Stimulated activated CD4-positive, alpha-beta T cell treated with anti-CD3 and anti-CD28 coated beads, Interleukin-15, amount 100 ng/mL, for 48 hours (primary cell): ENCODE data around the gene C7orf33.
"Not testable (repeated sequence)": the region's sequence is repeated elsewhere in the genome, so short reads cannot be mapped to it uniquely, and the experiment has no call there.

Experiments
- DNase-seq, 2 donors: peaks; one replicate each; pipeline ENCODE4 v3.0.0-alpha.2; 2020; ENCODE audit warnings: low read depth in 2 of 2

Gene C7orf33

GRCh38 chr7:148580446-148580845 is 10.1 kb upstream of the C7orf33 start:
- no peak for DNase-seq

- no peak for DNase-seq
Measured at GRCh38 chr7:148581624-148582023, 8.9 kb upstream of the C7orf33 start.

GRCh38 chr7:148584154-148584827 is 6.3 kb upstream of the C7orf33 start:
- DNase-seq = no peak

GRCh38 chr7:148585399-148585798 is 5.2 kb upstream of the C7orf33 start:
- no peak for DNase-seq

DNA sequence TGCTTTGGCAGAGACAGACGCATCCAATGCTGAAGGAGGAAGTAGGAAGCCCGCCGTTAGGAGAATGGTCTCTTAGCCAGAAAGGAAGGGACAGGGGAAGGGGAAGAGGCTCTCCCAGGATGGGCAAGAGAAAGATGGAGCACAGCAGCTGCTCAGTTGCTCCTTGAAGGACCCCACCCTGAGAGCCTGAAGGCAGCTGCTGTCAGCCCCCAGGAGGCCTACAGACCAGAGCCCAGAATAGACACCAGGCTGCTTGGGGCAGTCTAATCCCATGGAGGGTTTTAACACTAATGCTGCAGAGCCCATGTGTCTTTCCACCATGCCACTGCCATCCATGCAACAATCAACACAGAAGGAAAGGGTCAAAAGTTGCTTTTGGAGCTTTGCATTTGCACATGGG is 3.5 kb upstream of the C7orf33 start:
- DNase-seq = no peak

GRCh38 chr7:148588168-148588567 is 2.4 kb upstream of the C7orf33 start:
- no peak for DNase-seq

DNA sequence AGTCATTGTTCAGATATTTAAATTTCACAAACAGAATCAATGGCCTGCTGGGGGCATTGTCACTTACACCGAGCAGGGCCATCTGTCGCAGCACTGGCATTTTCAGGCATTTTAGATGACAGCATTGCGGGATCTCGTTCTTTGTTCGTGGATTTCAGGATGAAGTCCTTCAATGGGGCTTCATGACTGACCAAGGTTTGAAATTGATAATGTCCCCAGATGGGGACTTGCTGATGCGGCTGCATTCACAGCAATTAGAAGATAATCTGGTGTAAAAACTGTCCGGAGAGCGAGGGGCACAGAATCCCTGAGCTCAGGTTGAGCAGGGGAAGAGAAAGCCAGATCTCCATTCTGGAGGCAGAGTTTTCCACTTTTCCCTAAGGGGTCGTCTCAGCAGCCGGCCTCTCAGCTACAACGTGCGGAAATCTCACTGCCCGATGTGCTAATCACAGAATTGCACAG is 1.9 kb upstream of the C7orf33 start:
- DNase-seq = no peak

- DNase-seq = no peak
Measured at GRCh38 chr7:148589640-148590039, 926 bp upstream of the C7orf33 start.

DNA sequence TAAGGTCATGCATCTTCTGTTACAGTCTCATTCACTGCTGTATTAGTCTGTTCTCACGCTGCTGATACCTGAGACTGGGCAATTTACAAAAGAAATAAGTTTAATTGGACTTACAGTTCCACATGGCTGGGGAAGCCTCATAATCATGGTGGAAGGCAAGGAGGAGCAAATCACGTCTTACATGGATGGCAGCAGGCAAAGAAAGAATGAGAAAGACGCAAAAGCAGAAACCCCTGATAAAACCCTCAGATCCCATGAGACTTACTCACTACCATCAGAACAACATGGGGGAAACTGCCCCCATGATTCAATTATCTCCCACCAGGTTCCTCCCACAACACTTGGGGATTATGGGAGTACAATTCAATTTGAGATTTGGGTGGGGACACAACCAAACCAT is 5.8 kb downstream of the C7orf33 start:
- not testable (repeated sequence) for DNase-seq

- DNase-seq = no peak
Measured at GRCh38 chr7:148598351-148598750, 7.8 kb downstream of the C7orf33 start.

- DNase-seq = no peak
Measured at GRCh38 chr7:148605350-148605749, 14.8 kb downstream of the C7orf33 start.

- DNase-seq = no peak
Measured at GRCh38 chr7:148607151-148607661, 16.6 kb downstream of the C7orf33 start.

DNA sequence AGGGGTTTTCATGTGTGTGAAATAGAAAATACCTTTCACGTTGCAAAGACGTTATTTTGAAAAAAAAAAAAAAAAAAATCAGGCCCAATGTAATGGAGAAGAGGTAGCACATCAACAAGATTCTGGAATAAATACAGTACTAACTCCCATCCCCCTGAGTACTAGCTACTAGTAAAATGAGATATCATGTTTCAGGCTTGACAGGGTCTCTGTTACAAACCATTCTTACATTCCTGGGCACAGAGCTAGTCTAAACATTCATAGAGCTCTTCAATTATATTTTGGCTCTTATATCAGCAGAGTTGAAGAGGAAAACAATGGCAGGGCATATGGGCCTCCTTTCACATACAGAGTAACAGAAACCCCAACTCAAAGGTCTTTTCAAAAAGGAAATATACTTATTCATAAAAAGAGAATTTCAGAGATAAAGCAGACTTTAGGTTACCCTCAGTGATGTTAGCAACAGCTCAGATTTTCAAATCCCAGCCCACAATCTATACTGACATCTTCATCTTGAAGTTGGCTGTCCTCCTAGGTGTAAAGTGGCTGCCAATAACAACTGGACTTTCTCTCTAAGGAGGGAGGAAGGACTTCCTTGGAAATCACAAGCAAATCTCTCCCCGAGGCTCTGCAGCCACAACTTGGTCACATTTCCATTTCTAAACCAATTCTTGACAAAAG is 18.6 kb downstream of the C7orf33 start:
- no peak for DNase-seq

GRCh38 chr7:148611692-148612091 is 21.1 kb downstream of the C7orf33 start:
- no peak for DNase-seq

DNA sequence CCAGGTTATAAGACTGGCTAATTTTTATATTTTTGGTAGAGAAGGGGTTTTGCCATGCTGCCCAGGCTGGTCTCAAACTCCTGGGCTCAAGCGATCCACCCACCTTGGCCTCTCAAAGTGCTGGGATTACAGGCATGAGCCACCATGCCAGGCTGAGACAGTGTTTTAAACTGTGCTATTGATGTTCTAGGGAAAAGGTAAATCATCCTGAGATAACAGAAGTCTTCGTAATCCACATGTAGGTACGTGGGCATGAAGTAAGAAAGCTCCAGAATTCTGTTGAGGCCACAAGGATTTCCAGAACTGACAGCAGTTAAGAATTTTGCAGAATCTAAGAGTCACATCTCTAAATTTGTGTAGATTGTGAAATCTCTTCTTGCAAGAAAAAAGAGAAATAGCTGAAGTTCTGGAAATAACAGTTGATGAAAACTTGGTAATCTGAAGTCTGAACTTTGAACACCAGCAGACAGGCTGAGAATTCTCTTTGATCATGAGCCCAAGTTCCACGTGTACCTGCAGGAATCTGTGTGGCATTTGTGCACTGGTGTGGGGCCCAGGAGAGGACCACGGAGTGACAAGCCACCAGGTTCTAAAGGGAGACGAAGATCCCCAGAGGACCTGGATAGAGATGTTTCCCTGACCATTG is 24.6 kb downstream of the C7orf33 start:
- DNase-seq = no peak

DNA sequence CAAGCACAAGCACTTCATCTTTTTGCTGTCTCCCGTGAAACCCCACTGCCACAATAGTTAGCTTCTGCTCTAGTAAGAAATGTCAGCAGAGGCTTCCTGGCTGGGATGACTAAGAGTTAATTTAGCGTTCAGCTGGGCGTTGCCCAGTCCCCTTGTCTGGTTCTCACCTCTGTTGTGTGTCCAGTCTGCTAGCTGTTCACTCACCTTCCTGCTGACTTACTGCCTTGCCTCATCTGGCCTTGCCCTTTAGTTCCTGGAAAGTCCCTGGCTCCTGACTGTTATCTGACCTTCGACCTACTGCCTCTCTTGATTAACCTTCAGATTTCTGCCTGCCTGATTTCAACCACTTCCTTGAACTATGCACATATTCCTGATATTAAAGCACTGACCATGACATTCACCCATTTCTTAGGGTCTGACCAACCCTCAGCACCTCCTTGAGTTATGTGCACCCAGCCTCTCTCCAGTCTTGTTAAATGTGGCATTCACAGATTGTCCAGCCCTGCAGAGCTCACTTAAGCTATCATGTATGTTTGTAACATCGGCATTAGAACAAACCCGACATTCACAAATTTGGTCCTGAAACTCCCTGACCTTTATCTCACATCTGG is 30.3 kb downstream of the C7orf33 start:
- DNase-seq = no peak

- no peak for DNase-seq
Measured at GRCh38 chr7:148621563-148621962, 31.0 kb downstream of the C7orf33 start.

GRCh38 chr7:148622887-148623585 is 32.5 kb downstream of the C7orf33 start:
- no peak for DNase-seq

DNA sequence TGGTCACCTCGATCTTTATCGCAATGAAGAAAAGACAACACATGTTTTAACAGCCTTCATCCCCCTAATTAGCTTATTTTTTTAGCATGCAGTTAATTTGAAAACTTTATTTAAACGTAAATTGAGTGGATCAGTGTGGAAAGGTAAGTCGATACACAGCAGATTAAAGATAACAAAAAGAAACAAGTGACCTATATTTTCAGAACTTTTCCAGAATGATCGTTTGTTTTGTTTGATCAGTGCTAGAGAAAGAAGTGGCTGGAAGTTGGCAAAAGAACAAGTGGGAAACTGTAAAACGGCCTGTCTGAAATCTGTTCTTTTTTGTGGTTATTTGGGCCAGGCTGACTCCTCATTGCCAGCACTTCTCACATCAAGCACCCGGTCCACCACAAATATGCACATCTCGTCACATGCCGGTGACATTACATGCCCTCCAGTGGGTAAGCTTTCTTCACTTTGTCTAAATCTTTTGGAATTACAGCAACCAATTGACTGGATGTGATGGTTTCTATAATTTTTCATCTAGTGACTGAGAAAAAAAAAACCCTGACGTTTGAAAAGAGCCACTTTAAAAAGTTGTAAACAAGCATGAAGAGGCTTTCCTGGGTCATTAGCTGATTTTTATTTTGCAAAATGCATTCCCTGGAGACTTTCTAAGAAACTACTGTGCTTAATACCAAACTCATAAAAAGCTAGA is 33.2 kb downstream of the C7orf33 start:
- DNase-seq = no peak

DNA sequence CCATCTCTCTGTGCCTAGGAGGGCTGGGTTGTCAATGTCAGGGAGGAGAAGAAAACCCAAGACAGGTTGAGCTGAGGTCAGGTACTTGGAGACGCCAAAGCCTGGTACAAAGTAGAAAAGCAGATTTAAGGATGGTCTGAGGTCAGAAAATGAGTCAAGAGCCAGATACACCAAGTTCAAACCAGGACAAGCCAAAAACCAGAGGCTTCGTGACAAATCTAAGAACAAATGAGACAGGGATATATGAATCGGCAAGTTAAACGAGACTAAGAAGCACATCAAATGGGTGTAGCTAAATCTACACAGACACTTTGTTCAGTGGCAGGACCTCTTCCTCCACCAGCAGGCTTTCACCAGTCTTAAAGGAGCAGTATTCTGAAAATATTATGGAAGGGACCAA is 34.2 kb downstream of the C7orf33 start:
- DNase-seq = no peak

DNA sequence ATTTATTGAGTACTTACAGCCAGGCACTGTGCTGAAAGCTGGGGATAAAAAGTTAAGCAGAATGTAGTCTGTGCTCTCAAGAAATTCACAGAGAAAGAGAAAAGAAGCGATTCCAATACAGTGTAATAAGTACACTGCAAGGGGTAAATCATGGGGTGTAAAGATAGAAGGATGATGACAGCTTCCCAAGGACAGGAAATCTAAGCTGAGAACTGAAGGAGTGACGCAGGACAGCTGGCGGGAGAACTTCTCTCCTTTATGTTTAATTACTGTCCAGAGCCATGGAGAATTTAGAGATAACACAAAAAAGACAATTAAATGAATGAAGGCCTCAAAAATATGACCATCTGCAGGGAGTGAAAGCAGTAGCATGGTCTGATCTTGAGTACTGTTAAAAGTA is 34.8 kb downstream of the C7orf33 start:
- no peak for DNase-seq
